Hair follicle dermal papilla cell (primary cell): Measurements from ENCODE around the gene SEMA4F. TPM values are rescaled to one million over a fixed set of nuclear protein-coding genes. Genes with fewer than 3 reads are reported as not detected.

Experiments
- total RNA-seq: library from RNA; depleted of rRNA; stranded (reverse); fragments of >200 nt; gene quantifications from 2 replicates; pipeline ENCODE4 v1.2.3, GENCODE V29; 2012

The SEMA4F gene
- 9.7 and 10.1 TPM in 2 replicates for total RNA-seq

GRCh38 chr2:74653985-74654882, at the start of gene SEMA4F:
Gene SEMA4F (plus strand): TSS chr2:74654247. CDS start chr2:74654377, 130 bp downstream.

GRCh38 chr2:74648009-74648443, 6.0 kb upstream of the SEMA4F start, which contains the start of gene M1AP:
Gene M1AP (minus strand): TSS chr2:74648330. CDS start chr2:74640275, 8,055 bp downstream.

Other genes starting within 250 kb of the SEMA4F start
- 3.1 and 3.8 TPM in 2 replicates for gene C2orf81, start 232.6 kb upstream of the SEMA4F start, total RNA-seq
- gene WDR54, start 232.5 kb upstream of the SEMA4F start, total RNA-seq: 20.3 and 25.6 TPM in 2 replicates
- 19.2 and 21.7 TPM in 2 replicates for gene RTKN, start 212.3 kb upstream of the SEMA4F start, total RNA-seq
- gene INO80B, start 199.2 kb upstream of the SEMA4F start, total RNA-seq: 12.8 and 23.1 TPM in 2 replicates
- gene WBP1, start 195.8 kb upstream of the SEMA4F start, total RNA-seq: 42.7 and 54.3 TPM in 2 replicates
- gene MOGS, start 188.9 kb upstream of the SEMA4F start, total RNA-seq: 48.5 and 63.1 TPM in 2 replicates
- gene MRPL53, start 181.6 kb upstream of the SEMA4F start, total RNA-seq: 19.3 and 21.6 TPM in 2 replicates
- 17.7 and 27.6 TPM in 2 replicates for gene CCDC142, start 171.2 kb upstream of the SEMA4F start, total RNA-seq
- 17.0 and 19.0 TPM in 2 replicates for gene TTC31, start 171.2 kb upstream of the SEMA4F start, total RNA-seq
- gene LBX2, start 154.6 kb upstream of the SEMA4F start, total RNA-seq: 1.9 and 2.1 TPM in 2 replicates
- gene PCGF1, start 146.6 kb upstream of the SEMA4F start, total RNA-seq: 28.4 and 34.1 TPM in 2 replicates
- gene TLX2, start 139.8 kb upstream of the SEMA4F start, total RNA-seq: not detected in 2 replicates
- gene DQX1, start 128.0 kb upstream of the SEMA4F start, total RNA-seq: 0.16 TPM in 1 of 2 replicates, not detected in the other
- 65.1 and 68.2 TPM in 2 replicates for gene AUP1, start 124.5 kb upstream of the SEMA4F start, total RNA-seq
- 41.3 and 42.7 TPM in 2 replicates for gene HTRA2, start 124.3 kb upstream of the SEMA4F start, total RNA-seq
- gene LOXL3, start 100.3 kb upstream of the SEMA4F start, total RNA-seq: 14.7 and 20.6 TPM in 2 replicates
- 31.0 and 31.3 TPM in 2 replicates for gene DOK1, start 99.5 kb upstream of the SEMA4F start, total RNA-seq
- gene M1AP, start 5.9 kb upstream of the SEMA4F start, total RNA-seq: 0.12 and 0.16 TPM in 2 replicates
- gene HK2, start 179.9 kb downstream of the SEMA4F start, total RNA-seq: 33.5 and 54.0 TPM in 2 replicates